Smooth muscle cell (in vitro differentiated cells): ENCODE measurements around the gene ARL6IP1. TPM values are rescaled to one million over a fixed set of nuclear protein-coding genes. Genes with fewer than 3 reads are reported as not detected.

Experiments
- DNase-seq: peaks from one replicate; lab custom pipeline; 2025; ENCODE audit not compliant: unreplicated experiment; lab: John Stamatoyannopoulos, UW
- H2AFZ ChIP-seq: fragments of 200-600 bp; sonication (generic); 2 replicates; pipeline ENCODE4 v1.6.0; 2016; ENCODE audit warnings: antibody characterized with exemption, low read depth, mild to moderate bottlenecking
- H3F3A ChIP-seq: fragments of 200-600 bp; sonication (generic); 2 replicates; pipeline ENCODE4 v1.6.0; 2017; ENCODE audit warnings: antibody characterized with exemption, low read depth
- H3K27ac ChIP-seq: fragments of 200-600 bp; sonication (generic); 2 replicates; pipeline ENCODE4 v1.5.1; 2016; ENCODE audit warnings: low read depth, mild to moderate bottlenecking
- H3K27me3 ChIP-seq: fragments of 200-600 bp; sonication (generic); 2 replicates; pipeline ENCODE4 v1.6.1; 2016; ENCODE audit warnings: low read depth, mild to moderate bottlenecking
- H3K36me3 ChIP-seq: fragments of 200-600 bp; sonication (generic); 2 replicates; pipeline ENCODE4 v1.5.1; 2016; ENCODE audit warnings: low read depth
- H3K4me1 ChIP-seq: fragments of 200-600 bp; sonication (generic); 2 replicates; pipeline ENCODE4 v1.5.1; 2016; ENCODE audit warnings: low read depth
- H3K4me2 ChIP-seq: fragments of 200-600 bp; sonication (generic); 2 replicates; pipeline ENCODE4 v1.6.0; 2016; ENCODE audit warnings: mild to moderate bottlenecking
- H3K4me3 ChIP-seq: fragments of 200-600 bp; sonication (generic); 2 replicates; pipeline ENCODE4 v1.5.1; 2016; ENCODE audit warnings: mild to moderate bottlenecking
- H3K79me2 ChIP-seq: fragments of 200-600 bp; sonication (generic); 2 replicates; pipeline ENCODE4 v1.6.0; 2016; ENCODE audit warnings: low read depth, mild to moderate bottlenecking
- H3K9ac ChIP-seq: fragments of 200-600 bp; sonication (generic); 2 replicates; pipeline ENCODE4 v1.6.0; 2016; ENCODE audit warnings: low read depth
- H3K9me3 ChIP-seq: fragments of 200-600 bp; sonication (generic); replicated peaks from 2 replicates; pipeline ENCODE4 v1.5.1; 2016; ENCODE audit warnings: low read depth
- H4K20me1 ChIP-seq: fragments of 200-600 bp; sonication (generic); 2 replicates; pipeline ENCODE4 v1.6.0; 2016; ENCODE audit warnings: low read depth
- WGBS: methylation state at CpG from one replicate; pipeline ENCODE4 v1.1.7; 2016; ENCODE audit warnings: low lambda C conversion rate; 5-methylcytosine and 5-hydroxymethylcytosine counted together
- polyA plus RNA-seq: library from polyadenylated mRNA; unstranded; fragments of >200 nt; fragmentation: Nextera tagmentation; extraction: Ambion mirVana; gene quantifications from 2 replicates; pipeline ENCODE4 v1.2.1, GENCODE V29; 2016
- total RNA-seq: library from RNA; depleted of rRNA; stranded (reverse); fragments of >200 nt; gene quantifications from 2 replicates; pipeline ENCODE4 v1.2.3, GENCODE V29; 2014
- TF ChIP-seq, protein P1 (sequence below): fragments of 200-600 bp; sonication (generic); IDR thresholded peaks from 2 replicates; pipeline ENCODE4 v1.5.1; 2017; ENCODE audit warnings: borderline replicate concordance, mild to moderate bottlenecking, antibody characterized with exemption; ENCODE audit not compliant: insufficient read depth, poor library complexity, severe bottlenecking

The ARL6IP1 gene
- total and polyA plus RNA-seq, 2 experiments from 2014 or later, result 90.6 to 205 TPM

DNA sequence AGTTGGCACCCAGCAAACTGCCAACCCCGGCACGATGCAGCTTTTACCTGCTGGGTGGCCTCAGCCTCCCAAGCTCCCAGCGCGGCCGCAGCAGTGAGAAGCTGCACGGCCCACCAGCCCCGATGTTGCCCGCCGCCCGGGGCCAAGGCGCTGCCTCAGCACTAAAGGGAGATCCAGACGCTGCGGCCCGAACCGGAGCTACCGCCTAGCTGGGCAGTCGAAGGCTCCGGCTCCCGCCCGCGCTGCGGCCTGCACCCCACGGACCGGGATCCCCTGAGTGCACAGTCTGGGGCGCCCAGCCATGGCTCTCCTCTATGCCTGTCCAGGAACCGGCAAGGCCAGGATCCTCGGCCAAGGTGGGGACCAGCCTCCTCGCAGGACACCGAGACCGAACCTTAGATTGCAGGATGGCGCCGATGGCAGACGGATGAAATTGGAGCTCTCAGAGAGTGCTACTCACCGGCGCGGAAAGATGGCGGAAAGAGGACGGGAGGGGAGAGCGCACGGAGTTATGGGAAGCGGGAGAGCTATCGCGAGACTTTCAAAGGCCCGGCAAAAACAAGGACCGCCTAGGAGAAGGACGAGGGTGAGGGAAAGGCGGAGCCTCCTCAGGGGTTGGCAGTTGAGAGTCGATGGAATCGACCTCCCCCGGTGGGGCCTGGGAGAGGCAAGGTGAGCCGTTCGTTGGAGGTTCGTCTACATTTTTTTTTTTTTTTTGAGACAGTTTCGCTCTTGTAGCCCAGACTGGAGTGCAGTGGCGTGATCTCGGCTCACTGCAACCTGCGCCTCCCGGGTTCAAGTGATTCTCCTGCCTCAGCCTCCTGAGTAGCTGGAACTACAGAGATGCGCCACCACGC is 11.3 kb downstream of the ARL6IP1 start, which contains the start of gene RPS15A:
Gene RPS15A (minus strand): TSS at position 485 of the 857 bp plus-strand sequence. CDS start 1,221 bp downstream, outside the sequence.
- Histone ChIP-seq H3F3A (peaks cover 38% of the 10 kb centered on the region), H3K27me3 (no peaks in the 10 kb centered on the region), H3K4me3 (peak within 1 kb of the TSS; percentile 94), H3K36me3 (peaks cover 5% of the 10 kb centered on the region), H2AFZ (peak within 1 kb of the TSS; percentile 79), H3K79me2 (peaks cover 53% of the 10 kb centered on the region), H3K9me3 (no peaks in the 10 kb centered on the region), H3K27ac (peak within 1 kb of the TSS; percentile 78), H4K20me1 (peaks cover 50% of the 10 kb centered on the region), H3K4me1 (peaks cover 32% of the 10 kb centered on the region), H3K4me2 (peak within 1 kb of the TSS; percentile 97), H3K9ac (peak within 1 kb of the TSS; percentile 95)
- DNase-seq, result peak; percentile 80
- TF ChIP-seq, protein P1, sequence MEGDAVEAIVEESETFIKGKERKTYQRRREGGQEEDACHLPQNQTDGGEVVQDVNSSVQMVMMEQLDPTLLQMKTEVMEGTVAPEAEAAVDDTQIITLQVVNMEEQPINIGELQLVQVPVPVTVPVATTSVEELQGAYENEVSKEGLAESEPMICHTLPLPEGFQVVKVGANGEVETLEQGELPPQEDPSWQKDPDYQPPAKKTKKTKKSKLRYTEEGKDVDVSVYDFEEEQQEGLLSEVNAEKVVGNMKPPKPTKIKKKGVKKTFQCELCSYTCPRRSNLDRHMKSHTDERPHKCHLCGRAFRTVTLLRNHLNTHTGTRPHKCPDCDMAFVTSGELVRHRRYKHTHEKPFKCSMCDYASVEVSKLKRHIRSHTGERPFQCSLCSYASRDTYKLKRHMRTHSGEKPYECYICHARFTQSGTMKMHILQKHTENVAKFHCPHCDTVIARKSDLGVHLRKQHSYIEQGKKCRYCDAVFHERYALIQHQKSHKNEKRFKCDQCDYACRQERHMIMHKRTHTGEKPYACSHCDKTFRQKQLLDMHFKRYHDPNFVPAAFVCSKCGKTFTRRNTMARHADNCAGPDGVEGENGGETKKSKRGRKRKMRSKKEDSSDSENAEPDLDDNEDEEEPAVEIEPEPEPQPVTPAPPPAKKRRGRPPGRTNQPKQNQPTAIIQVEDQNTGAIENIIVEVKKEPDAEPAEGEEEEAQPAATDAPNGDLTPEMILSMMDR, result no peak
- WGBS, result 4% methylated on average over 60 of the region's 60 CpGs

- Histone ChIP-seq H3K4me2 (peak overlapping the region; percentile 97), H3K4me1 (peaks cover 32% of the 10 kb centered on the region), H3K36me3 (peaks cover 5% of the 10 kb centered on the region), H3K9me3 (no peaks in the 10 kb centered on the region), H3K4me3 (peak overlapping the region; percentile 94), H3F3A (peaks cover 44% of the 10 kb centered on the region), H3K27me3 (no peaks in the 10 kb centered on the region), H3K79me2 (peaks cover 57% of the 10 kb centered on the region), H4K20me1 (peaks cover 56% of the 10 kb centered on the region), H3K27ac (peak overlapping the region; percentile 78), H2AFZ (no peak overlapping the region), H3K9ac (peak overlapping the region; percentile 95)
- no peak for DNase-seq
- TF ChIP-seq, protein P1, result no peak
- 0% methylated on average over 5 of the region's 5 CpGs for WGBS
Measured at GRCh38 chr16:18789515-18789849, 11.9 kb downstream of the ARL6IP1 start.

GRCh38 chr16:18788828-18789514 is 12.4 kb downstream of the ARL6IP1 start:
- DNase-seq, result no peak
- Histone ChIP-seq H3K79me2 (peaks cover 61% of the 10 kb centered on the region), H3K4me1 (peaks cover 32% of the 10 kb centered on the region), H3K27ac (peak overlapping the region; percentile 78), H3K9ac (peak overlapping the region; percentile 95), H3K4me3 (peak overlapping the region; percentile 94), H2AFZ (no peak overlapping the region), H3F3A (peaks cover 47% of the 10 kb centered on the region), H4K20me1 (peaks cover 61% of the 10 kb centered on the region), H3K27me3 (no peaks in the 10 kb centered on the region), H3K36me3 (peaks cover 6% of the 10 kb centered on the region), H3K4me2 (peak overlapping the region; percentile 97), H3K9me3 (no peaks in the 10 kb centered on the region)
- TF ChIP-seq, protein P1, result no peak
- 11% methylated on average over 20 of the region's 20 CpGs for WGBS
